Islet of Langerhans (tissue), 1 donor: Measurements from ENCODE around the gene IRF7.

Experiments used
- FAIRE-seq: peaks from one replicate; lab custom pipeline; 2011; peaks lifted over from hg19 to GRCh38; lab: Jason Lieb, UNC

Gene IRF7

GRCh38 chr11:607971-608659, 7.6 kb downstream of the IRF7 start:
- no peak for FAIRE-seq

- FAIRE-seq: no peak
Measured at GRCh38 chr11:607020-607780, 8.6 kb downstream of the IRF7 start.

- no peak for FAIRE-seq
Measured at GRCh38 chr11:606245-606644, 9.5 kb downstream of the IRF7 start.

- FAIRE-seq: no peak
Measured at GRCh38 chr11:605286-606129, 10.2 kb downstream of the IRF7 start.

- FAIRE-seq: no peak
Measured at GRCh38 chr11:603154-603553, 12.6 kb downstream of the IRF7 start.

GRCh38 chr11:601573-602245, 14.0 kb downstream of the IRF7 start:
- no peak for FAIRE-seq

GRCh38 chr11:598005-598680, 17.6 kb downstream of the IRF7 start:
- FAIRE-seq: no peak

GRCh38 chr11:597166-597725, 18.5 kb downstream of the IRF7 start:
- FAIRE-seq: no peak

- FAIRE-seq: no peak
Measured at GRCh38 chr11:596374-596773, 19.4 kb downstream of the IRF7 start.

GRCh38 chr11:595400-595799, 20.4 kb downstream of the IRF7 start:
- no peak for FAIRE-seq

GRCh38 chr11:593347-593746, 22.4 kb downstream of the IRF7 start:
- FAIRE-seq: no peak

GRCh38 chr11:592918-593317, 22.8 kb downstream of the IRF7 start:
- no peak for FAIRE-seq

GRCh38 chr11:592501-592900, 23.2 kb downstream of the IRF7 start:
- no peak for FAIRE-seq

GRCh38 chr11:590997-591396, 24.8 kb downstream of the IRF7 start:
- no peak for FAIRE-seq

- FAIRE-seq: no peak
Measured at GRCh38 chr11:589798-590197, 26.0 kb downstream of the IRF7 start.

- FAIRE-seq: no peak
Measured at GRCh38 chr11:587978-588380, 27.8 kb downstream of the IRF7 start.

- no peak for FAIRE-seq
Measured at GRCh38 chr11:587546-587945, 28.2 kb downstream of the IRF7 start.

- FAIRE-seq: no peak
Measured at GRCh38 chr11:586376-587316, 29.1 kb downstream of the IRF7 start.

GRCh38 chr11:584287-584686, 31.5 kb downstream of the IRF7 start:
- FAIRE-seq: no peak

- no peak for FAIRE-seq
Measured at GRCh38 chr11:581752-582151, 34.0 kb downstream of the IRF7 start.
